PC-3 (cell line): ENCODE data around the gene FBXL7. TPM values are rescaled to one million over a fixed set of nuclear protein-coding genes. Genes with fewer than 3 reads are reported as not detected.

Experiments
- ATAC-seq: fragments of 200-7000 bp; cut with Tn5 transposase; 2 replicates; pipeline ENCODE4 v1.9.1; 2020; ENCODE audit warnings: mild to moderate bottlenecking, moderate library complexity
- BruUV-seq: library from RNA; stranded (reverse); fragments of 400-500 nt; replicated peaks from 2 replicates; lab custom pipeline; 2021; lab: Mats Ljungman, UMichigan
- CTCF ChIA-PET: fragments of 300-600 bp; sonication (Branson Sonifier 250); formaldehyde crosslinking; loops from one replicate; lab custom pipeline; 2022; ENCODE audit warnings: antibody characterized with exemption; lab: Charles Lee
- POLR2A ChIA-PET: fragments of 300-600 bp; sonication (Branson Sonifier 250); formaldehyde crosslinking; loops from one replicate; lab custom pipeline; 2022; ENCODE audit warnings: antibody characterized with exemption; ENCODE audit not compliant: unreplicated experiment; lab: Charles Lee
- DNase-seq: peaks from one replicate; pipeline ENCODE4 v3.0.0-alpha.2; 2015
- H2AFZ ChIP-seq: fragments of 300-600 bp; sonication (generic); 2 replicates; pipeline ENCODE4 v1.6.0; 2016; ENCODE audit warnings: antibody characterized with exemption, low read length
- H3F3A ChIP-seq: fragments of 300-600 bp; sonication (generic); one replicate; pipeline ENCODE4 v1.6.0; 2017; ENCODE audit warnings: antibody characterized with exemption, low read length, control low read depth, mild to moderate bottlenecking; ENCODE audit not compliant: unreplicated experiment
- H3K27ac ChIP-seq: fragments of 300-600 bp; sonication (generic); 2 replicates; pipeline ENCODE4 v1.5.1; 2016; ENCODE audit warnings: mild to moderate bottlenecking, low read length
- H3K27me3 ChIP-seq: fragments of 300-600 bp; sonication (generic); 2 replicates; pipeline ENCODE4 v1.6.1; 2016; ENCODE audit warnings: low read length, mixed read lengths
- H3K36me3 ChIP-seq: fragments of 300-600 bp; sonication (generic); 2 replicates; pipeline ENCODE4 v1.6.1; 2016; ENCODE audit warnings: low read depth, mixed run types, low read length, mixed read lengths
- H3K4me1 ChIP-seq: fragments of 300-600 bp; sonication (generic); 2 replicates; pipeline ENCODE4 v1.5.1; 2016; ENCODE audit warnings: low read length; ENCODE audit not compliant: insufficient read depth
- H3K4me2 ChIP-seq: fragments of 300-600 bp; sonication (generic); 2 replicates; pipeline ENCODE4 v1.6.0; 2016; ENCODE audit warnings: low read length
- H3K4me3 ChIP-seq: fragments of 300-600 bp; sonication (generic); 2 replicates; pipeline ENCODE4 v1.5.1; 2016; ENCODE audit warnings: mild to moderate bottlenecking, low read length, mixed read lengths
- H3K79me2 ChIP-seq: fragments of 300-600 bp; sonication (generic); 2 replicates; pipeline ENCODE4 v1.6.1; 2017; ENCODE audit warnings: low read length, mixed read lengths
- H3K9ac ChIP-seq: fragments of 300-600 bp; sonication (generic); 2 replicates; pipeline ENCODE4 v1.6.0; 2016; ENCODE audit warnings: mild to moderate bottlenecking, low read length
- H3K9me2 ChIP-seq: fragments of 300-600 bp; sonication (generic); replicated peaks from 2 replicates; pipeline ENCODE4 v1.6.1; 2016; ENCODE audit warnings: mixed run types, low read length, mixed read lengths
- H3K9me3 ChIP-seq: fragments of 300-600 bp; sonication (generic); 2 replicates; pipeline ENCODE4 v1.6.1; 2016; ENCODE audit warnings: low read length, mixed read lengths
- H4K20me1 ChIP-seq: fragments of 300-600 bp; sonication (generic); 2 replicates; pipeline ENCODE4 v1.6.1; 2016; ENCODE audit warnings: low read length, mixed read lengths
- EZH2 ChIP-seq: fragments of 300-600 bp; sonication (generic); IDR thresholded peaks from one replicate; pipeline ENCODE4 v1.6.1; 2017; ENCODE audit warnings: antibody characterized with exemption, mild to moderate bottlenecking, low read length; ENCODE audit not compliant: unreplicated experiment
- EZH2phosphoT487 ChIP-seq: fragments of 300-600 bp; sonication (generic); IDR thresholded peaks from 2 replicates; pipeline ENCODE4 v1.6.1; 2018; ENCODE audit warnings: mild to moderate bottlenecking, antibody characterized with exemption, low read length, borderline replicate concordance
- intact Hi-C: fragments of 100-400 bp; cut with micrococcal nuclease; formaldehyde crosslinking; loops from 2 replicates; pipeline ENCODE4 v1.9.0; 2023
- total RNA-seq: library from RNA; depleted of rRNA; stranded (reverse); fragments of >200 nt; gene quantifications from 2 replicates; pipeline ENCODE4 v1.2.3, GENCODE V29; 2014
- TF ChIP-seq, protein P1 (sequence below): fragments of 300-600 bp; sonication (generic); conservative IDR thresholded peaks from 2 replicates; pipeline ENCODE4 v1.5.1; 2017; ENCODE audit warnings: antibody characterized with exemption, low read depth, mild to moderate bottlenecking, low read length

FBXL7 gene
- total RNA-seq, 1 experiment from 2014 or later: 0.18 TPM

DNA sequence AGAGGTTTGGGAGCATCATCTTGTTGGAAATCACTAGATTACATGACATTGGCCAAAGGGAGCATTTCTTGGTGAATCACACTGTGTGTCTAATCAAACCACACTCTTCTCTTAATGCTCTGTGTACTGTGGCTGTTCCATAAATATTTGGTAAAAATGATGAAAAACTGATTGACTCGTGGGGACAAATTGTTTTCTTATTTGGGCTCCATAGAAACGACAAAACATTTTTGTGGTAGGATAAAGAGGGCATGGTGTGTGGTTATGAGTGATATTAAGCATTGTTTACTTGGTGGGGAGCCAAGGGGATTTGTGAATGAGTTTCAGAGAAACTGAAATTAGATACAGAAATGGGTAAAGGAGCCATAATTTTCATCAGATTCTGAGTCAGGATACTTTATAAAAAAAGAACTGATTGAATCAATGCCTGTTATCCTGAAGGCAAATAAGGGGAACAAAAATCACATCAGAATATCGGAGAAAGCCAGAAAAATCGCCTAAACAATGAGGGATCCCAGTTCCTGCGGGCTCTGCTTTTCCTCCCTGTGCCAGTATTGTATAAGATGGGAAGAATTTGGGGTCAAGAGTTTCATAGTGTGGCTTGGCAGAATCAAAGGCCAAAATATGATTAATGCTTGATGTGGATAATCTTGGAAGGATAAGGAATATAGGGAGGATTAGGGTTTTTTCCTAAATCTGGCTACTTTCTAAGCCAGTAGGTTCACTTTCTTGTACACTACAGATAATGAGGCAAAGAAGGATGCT, 33.3 kb downstream of the FBXL7 start:
- TF ChIP-seq, protein P1, sequence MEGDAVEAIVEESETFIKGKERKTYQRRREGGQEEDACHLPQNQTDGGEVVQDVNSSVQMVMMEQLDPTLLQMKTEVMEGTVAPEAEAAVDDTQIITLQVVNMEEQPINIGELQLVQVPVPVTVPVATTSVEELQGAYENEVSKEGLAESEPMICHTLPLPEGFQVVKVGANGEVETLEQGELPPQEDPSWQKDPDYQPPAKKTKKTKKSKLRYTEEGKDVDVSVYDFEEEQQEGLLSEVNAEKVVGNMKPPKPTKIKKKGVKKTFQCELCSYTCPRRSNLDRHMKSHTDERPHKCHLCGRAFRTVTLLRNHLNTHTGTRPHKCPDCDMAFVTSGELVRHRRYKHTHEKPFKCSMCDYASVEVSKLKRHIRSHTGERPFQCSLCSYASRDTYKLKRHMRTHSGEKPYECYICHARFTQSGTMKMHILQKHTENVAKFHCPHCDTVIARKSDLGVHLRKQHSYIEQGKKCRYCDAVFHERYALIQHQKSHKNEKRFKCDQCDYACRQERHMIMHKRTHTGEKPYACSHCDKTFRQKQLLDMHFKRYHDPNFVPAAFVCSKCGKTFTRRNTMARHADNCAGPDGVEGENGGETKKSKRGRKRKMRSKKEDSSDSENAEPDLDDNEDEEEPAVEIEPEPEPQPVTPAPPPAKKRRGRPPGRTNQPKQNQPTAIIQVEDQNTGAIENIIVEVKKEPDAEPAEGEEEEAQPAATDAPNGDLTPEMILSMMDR: no peak
- no peak for TF ChIP-seq EZH2phosphoT487
- no peak overlapping the region for H3K4me2 ChIP-seq
- no peak overlapping the region for H3K9ac ChIP-seq
- H3K27ac ChIP-seq: no peak overlapping the region
- peaks cover 16% of the 10 kb centered on the region; the same call in 1 of the 2 replicates for H3K9me3 ChIP-seq
- CTCF ChIA-PET: no interaction called here
- no peaks in the 10 kb centered on the region for H3K4me1 ChIP-seq
- POLR2A ChIA-PET: no interaction called here
- H3F3A ChIP-seq: no peaks in the 10 kb centered on the region
- no peaks in the 10 kb centered on the region for H3K27me3 ChIP-seq
- intact Hi-C loops: no loop called here
- ATAC-seq (no peak), DNase-seq (no peak)
- no peaks in the 10 kb centered on the region for H4K20me1 ChIP-seq
- H3K36me3 ChIP-seq: no peaks in the 10 kb centered on the region
- no peak overlapping the region for H3K4me3 ChIP-seq
- H3K9me2 ChIP-seq: no peaks in the 10 kb centered on the region
- no peak overlapping the region for H2AFZ ChIP-seq
- no peaks in the 10 kb centered on the region for H3K79me2 ChIP-seq
- BruUV-seq: no TSS peak

GRCh38 chr5:15535938-15536337, 36.0 kb downstream of the FBXL7 start:
- BruUV-seq: no TSS peak
- DNase-seq: no peak
- Histone ChIP-seq H2AFZ (no peak overlapping the region), H3F3A (no peaks in the 10 kb centered on the region), H3K9me2 (no peaks in the 10 kb centered on the region), H3K79me2 (no peaks in the 10 kb centered on the region), H3K4me2 (no peak overlapping the region), H3K9me3 (peaks cover 10% of the 10 kb centered on the region; the same call in 1 of the 2 replicates), H4K20me1 (no peaks in the 10 kb centered on the region), H3K27ac (no peak overlapping the region), H3K9ac (no peak overlapping the region), H3K36me3 (no peaks in the 10 kb centered on the region), H3K4me1 (no peaks in the 10 kb centered on the region), H3K27me3 (no peaks in the 10 kb centered on the region), H3K4me3 (no peak overlapping the region)
- intact Hi-C loops: no loop called here
- POLR2A ChIA-PET: no interaction called here
- CTCF ChIA-PET: no interaction called here
- TF ChIP-seq EZH2: no peak
- no peak for TF ChIP-seq EZH2phosphoT487
- TF ChIP-seq, protein P1: no peak
- no peak for ATAC-seq

DNA sequence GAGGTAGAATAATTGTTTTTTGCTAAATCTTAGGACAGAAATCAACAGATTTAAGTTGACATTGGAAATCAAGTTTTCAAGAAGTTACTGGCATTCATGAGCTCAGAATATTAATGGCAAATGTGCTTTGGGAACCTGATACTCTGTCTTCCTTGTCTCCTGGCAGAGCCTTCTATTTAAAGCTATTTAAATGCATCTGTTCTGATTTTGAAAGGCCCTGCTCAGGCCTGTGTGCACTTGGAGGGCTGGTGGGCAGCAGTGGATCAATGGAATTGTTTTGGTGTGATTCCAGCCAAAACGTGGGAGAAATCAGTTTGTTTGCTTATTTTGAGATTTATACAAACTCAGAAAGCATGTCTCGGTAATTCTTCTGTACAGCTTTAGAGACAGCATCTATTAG, 38.5 kb downstream of the FBXL7 start:
- intact Hi-C loops: no loop called here
- no peak for TF ChIP-seq EZH2
- TF ChIP-seq EZH2phosphoT487: no peak
- TF ChIP-seq, protein P1: no peak
- ChIA-PET POLR2A (no interaction called here), CTCF (no interaction called here)
- Histone ChIP-seq H3K27me3 (no peaks in the 10 kb centered on the region), H3K4me2 (no peak overlapping the region), H3K4me1 (no peaks in the 10 kb centered on the region), H3K36me3 (no peaks in the 10 kb centered on the region), H3K9me3 (peaks cover 24% of the 10 kb centered on the region), H3K9ac (no peak overlapping the region), H3K9me2 (no peaks in the 10 kb centered on the region), H2AFZ (no peak overlapping the region), H3K79me2 (no peaks in the 10 kb centered on the region), H3K27ac (no peak overlapping the region), H3F3A (no peaks in the 10 kb centered on the region), H4K20me1 (no peaks in the 10 kb centered on the region), H3K4me3 (no peak overlapping the region)
- ATAC-seq: no peak
- DNase-seq: no peak
- no TSS peak for BruUV-seq
